ENCODE measurements around the gene NUDT6. TPM values are rescaled to one million over a fixed set of nuclear protein-coding genes. Genes with fewer than 3 reads are reported as not detected.

NUDT6 gene
- total RNA-seq, 1 experiment from 2014 or later: 4.0 TPM

GRCh38 chr4:122911588-122911987 lies 10.8 kb downstream of the NUDT6 start:
- no peaks in the 10 kb centered on the region; a peak in 1 of 5 replicates for H3K9me3 Mint-ChIP-seq
- Histone ChIP-seq H3K79me1 (ENCODE audit: insufficient read depth, low read depth, low read length, poor library complexity, severe bottlenecking) (no peaks in the 10 kb centered on the region), H3K4ac (ENCODE audit: low read depth, low read length) (no peak overlapping the region), H2BK15ac (ENCODE audit: low read depth, low read length) (no peak overlapping the region), H4K5ac (ENCODE audit: insufficient read length, low read depth, low read length) (no peak overlapping the region), H3K4me1 (ENCODE audit: insufficient read depth, low read length) (no peaks in the 10 kb centered on the region), H2BK5ac (ENCODE audit: insufficient read length, low read length) (no peak overlapping the region), H3K27me3 (ENCODE audit: insufficient read depth, low read length) (no peaks in the 10 kb centered on the region), H3K23ac (ENCODE audit: insufficient read length, low read depth, low read length) (no peak overlapping the region), H3K27ac (ENCODE audit: insufficient read length, low read depth, low read length) (no peak overlapping the region), H3K4me2 (ENCODE audit: insufficient read depth, insufficient read length, low read length) (no peak overlapping the region), H2AK5ac (ENCODE audit: insufficient read length, low read length) (no peak overlapping the region), H3K14ac (ENCODE audit: insufficient read depth, low read length) (no peak overlapping the region), H3T11ph (ENCODE audit: low read length) (no peak overlapping the region), H3K9ac (ENCODE audit: extremely low read depth, insufficient read length, low read length) (no peak overlapping the region), H3K9me3 (ENCODE audit: control insufficient read depth, low read depth, low read length) (no peaks in the 10 kb centered on the region), H4K20me1 (ENCODE audit: control insufficient read depth, insufficient read depth, insufficient read length) (no peaks in the 10 kb centered on the region), H2BK20ac (ENCODE audit: low read depth, low read length, poor library complexity, severe bottlenecking) (no peak overlapping the region), H3K79me2 (ENCODE audit: insufficient read depth, low read length) (no peaks in the 10 kb centered on the region), H3K56ac (ENCODE audit: insufficient read length, low read depth, low read length) (no peak overlapping the region), H2BK12ac (ENCODE audit: insufficient read length, low read depth, low read length) (no peak overlapping the region), H2AFZ (ENCODE audit: low read length) (no peak overlapping the region), H3K18ac (ENCODE audit: insufficient read length, low read depth, low read length) (no peak overlapping the region), H3K23me2 (ENCODE audit: insufficient read length, low read depth, low read length, poor library complexity, severe bottlenecking) (no peaks in the 10 kb centered on the region), H2BK120ac (ENCODE audit: low read depth, low read length, poor library complexity, severe bottlenecking) (no peak overlapping the region), H4K8ac (replicated peaks; ENCODE audit: insufficient read length, low read depth, low read length) (no peak overlapping the region), H4K91ac (ENCODE audit: insufficient read length, low read depth, low read length) (no peak overlapping the region)
- no CpG with 5 or more reads among the region's 1 CpG for WGBS (ENCODE audit: extremely low coverage, insufficient read length, low lambda C conversion rate)
- no peak overlapping the region for H3K4me3 Mint-ChIP-seq
- no peak for TF ChIP-seq CTCF (conservative IDR thresholded peaks at IDR 0.05)
- DNase-seq: no peak
- no peak overlapping the region; a peak in 1 of 7 replicates for H3K27ac Mint-ChIP-seq
- no peaks in the 10 kb centered on the region for H3K27me3 Mint-ChIP-seq (ENCODE audit: low read depth)
- peaks cover 3 to 7% of the 10 kb centered on the region in 2 experiments; a peak in 3 of 4 replicates for H3K4me1 Mint-ChIP-seq
- H3K36me3 Mint-ChIP-seq (ENCODE audit: insufficient read depth in 1 of 3, low read depth in 3 of 3): peaks cover 0 to 7% (median 0%) of the 10 kb centered on the region in 3 experiments; a peak in 3 of 7 replicates
